ENCODE measurements around the gene SLC39A8.
"Not testable (repeated sequence)": the region's sequence is repeated elsewhere in the genome, so short reads cannot be mapped to it uniquely, and the experiment has no call there.

Gene SLC39A8

GRCh38 chr4:102299354-102300107 is 45.8 kb downstream of the SLC39A8 start:
- DNase-seq (ENCODE audit: low read depth), result no peak

GRCh38 chr4:102298716-102299115 is 46.6 kb downstream of the SLC39A8 start:
- no peak for DNase-seq (ENCODE audit: low read depth)

GRCh38 chr4:102295153-102295862 is 50.0 kb downstream of the SLC39A8 start:
- DNase-seq (ENCODE audit: low read depth), result no peak

- DNase-seq (ENCODE audit: low read depth), result no peak
Observed at GRCh38 chr4:102288497-102288896, 56.8 kb downstream of the SLC39A8 start.

GRCh38 chr4:102285831-102286230 is 59.5 kb downstream of the SLC39A8 start:
- DNase-seq (ENCODE audit: low read depth), result no peak

- DNase-seq (ENCODE audit: low read depth), result no peak
Observed at GRCh38 chr4:102281171-102281839, 64.0 kb downstream of the SLC39A8 start.

- not testable (repeated sequence) for DNase-seq (ENCODE audit: low read depth)
Observed at GRCh38 chr4:102273317-102273716, 72.0 kb downstream of the SLC39A8 start.

GRCh38 chr4:102272318-102272717 is 73.0 kb downstream of the SLC39A8 start:
- DNase-seq (ENCODE audit: low read depth), result no peak

- DNase-seq (ENCODE audit: low read depth), result no peak
Observed at GRCh38 chr4:102268355-102268754, 76.9 kb downstream of the SLC39A8 start.

GRCh38 chr4:102263024-102263787 is 82.1 kb downstream of the SLC39A8 start:
- no peak for DNase-seq (ENCODE audit: low read depth)

- DNase-seq (ENCODE audit: low read depth), result no peak
Observed at GRCh38 chr4:102259702-102260101, 85.6 kb downstream of the SLC39A8 start.

GRCh38 chr4:102259081-102259480 is 86.2 kb downstream of the SLC39A8 start:
- no peak for DNase-seq (ENCODE audit: low read depth)

GRCh38 chr4:102256321-102256720 is 89.0 kb downstream of the SLC39A8 start:
- no peak for DNase-seq (ENCODE audit: low read depth)

GRCh38 chr4:102253860-102254259 is 91.4 kb downstream of the SLC39A8 start:
- no peak for DNase-seq (ENCODE audit: low read depth)

- DNase-seq (ENCODE audit: low read depth), result no peak
Observed at GRCh38 chr4:102252171-102252570, 93.1 kb downstream of the SLC39A8 start.

GRCh38 chr4:102250341-102250740 is 94.9 kb downstream of the SLC39A8 start:
- DNase-seq (ENCODE audit: low read depth), result no peak

GRCh38 chr4:102247041-102247440 is 98.2 kb downstream of the SLC39A8 start:
- no peak for DNase-seq (ENCODE audit: low read depth)

- no peak for DNase-seq (ENCODE audit: low read depth)
Observed at GRCh38 chr4:102246416-102246815, 98.9 kb downstream of the SLC39A8 start.

GRCh38 chr4:102244878-102245535 is 100.3 kb downstream of the SLC39A8 start:
- no peak for DNase-seq (ENCODE audit: low read depth)

GRCh38 chr4:102243296-102243695 is 102.0 kb downstream of the SLC39A8 start:
- DNase-seq (ENCODE audit: low read depth), result not testable (repeated sequence)

GRCh38 chr4:102234243-102234838 is 110.9 kb downstream of the SLC39A8 start:
- no peak for DNase-seq (ENCODE audit: low read depth)

Measured in activated T-cell treated with anti-CD3 and anti-CD28 coated beads for 1 hour (primary cell).